ENCODE data around the gene HOXD11.

DNA sequence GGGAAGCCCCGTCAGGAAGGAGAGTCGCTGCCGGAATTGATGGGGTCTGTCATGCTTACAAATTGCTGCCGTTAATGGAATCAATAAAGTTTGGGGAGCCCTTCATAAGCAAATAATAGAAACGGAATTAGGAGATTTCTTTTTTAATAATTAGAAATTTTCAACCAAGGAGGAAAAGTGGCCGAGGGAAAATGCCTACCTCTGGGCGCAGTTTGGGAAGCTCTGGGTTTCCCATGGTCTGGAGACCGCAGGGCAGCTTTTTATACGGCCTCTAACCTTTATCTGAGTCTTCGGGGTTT, 24.6 kb upstream of the HOXD11 start:
- TF ChIP-seq, protein P1, sequence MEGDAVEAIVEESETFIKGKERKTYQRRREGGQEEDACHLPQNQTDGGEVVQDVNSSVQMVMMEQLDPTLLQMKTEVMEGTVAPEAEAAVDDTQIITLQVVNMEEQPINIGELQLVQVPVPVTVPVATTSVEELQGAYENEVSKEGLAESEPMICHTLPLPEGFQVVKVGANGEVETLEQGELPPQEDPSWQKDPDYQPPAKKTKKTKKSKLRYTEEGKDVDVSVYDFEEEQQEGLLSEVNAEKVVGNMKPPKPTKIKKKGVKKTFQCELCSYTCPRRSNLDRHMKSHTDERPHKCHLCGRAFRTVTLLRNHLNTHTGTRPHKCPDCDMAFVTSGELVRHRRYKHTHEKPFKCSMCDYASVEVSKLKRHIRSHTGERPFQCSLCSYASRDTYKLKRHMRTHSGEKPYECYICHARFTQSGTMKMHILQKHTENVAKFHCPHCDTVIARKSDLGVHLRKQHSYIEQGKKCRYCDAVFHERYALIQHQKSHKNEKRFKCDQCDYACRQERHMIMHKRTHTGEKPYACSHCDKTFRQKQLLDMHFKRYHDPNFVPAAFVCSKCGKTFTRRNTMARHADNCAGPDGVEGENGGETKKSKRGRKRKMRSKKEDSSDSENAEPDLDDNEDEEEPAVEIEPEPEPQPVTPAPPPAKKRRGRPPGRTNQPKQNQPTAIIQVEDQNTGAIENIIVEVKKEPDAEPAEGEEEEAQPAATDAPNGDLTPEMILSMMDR (IDR thresholded peaks at IDR 0.05; ENCODE audit: low read depth, low read length): no peak
- TF ChIP-seq MYC (IDR thresholded peaks at IDR 0.05; ENCODE audit: low read depth, low read length): no peak
- TF ChIP-seq POLR2A (IDR thresholded peaks at IDR 0.05; ENCODE audit: extremely low read depth, insufficient read length): no peak
